ENCODE measurements around the gene MEF2C. TPM values are rescaled to one million over a fixed set of nuclear protein-coding genes. Genes with fewer than 3 reads are reported as not detected.
"Not testable (repeated sequence)": the region's sequence is repeated elsewhere in the genome, so short reads cannot be mapped to it uniquely, and the experiment has no call there.

MEF2C gene
- total RNA-seq, 2 donors from 2014 or later: 13.9 to 44.0 TPM

DNA sequence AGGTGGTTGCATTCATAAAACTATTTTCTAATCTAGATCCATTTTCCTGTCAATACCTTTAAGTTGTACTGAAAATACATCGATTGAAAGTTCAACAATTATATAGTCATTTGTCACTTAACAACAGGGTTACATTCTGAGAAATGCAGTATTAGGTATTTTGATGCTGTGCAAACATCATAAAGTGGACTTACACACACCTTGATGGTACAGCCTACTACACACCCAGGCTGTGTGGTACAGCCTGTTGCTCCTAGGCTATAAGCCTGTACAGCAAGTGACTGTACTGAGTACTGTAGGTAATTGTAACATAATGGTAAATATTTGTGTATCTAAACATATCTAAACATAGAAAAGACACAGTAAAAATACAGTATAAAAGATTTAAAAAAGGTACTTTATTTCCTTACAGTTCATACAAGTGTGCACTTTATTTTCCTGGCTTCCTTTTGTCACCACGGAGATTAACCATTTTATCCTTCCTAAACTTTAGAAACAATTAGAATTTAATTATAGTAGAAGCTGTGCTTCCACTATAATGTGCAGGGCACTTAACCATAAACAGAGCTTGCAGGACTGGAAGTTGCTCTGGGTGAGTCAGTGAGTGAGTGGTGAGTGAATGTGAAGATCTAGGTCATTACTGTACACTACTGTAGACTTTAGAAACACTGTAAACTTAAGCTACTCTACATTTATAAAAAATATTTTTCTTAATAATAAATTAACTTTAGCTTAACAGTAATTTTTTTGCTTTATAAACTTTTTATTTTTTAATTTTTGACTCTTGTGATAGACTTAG is 42.9 kb upstream of the MEF2C start:
- Histone ChIP-seq H3K27ac (no peak overlapping the region), H3K27me3 (replicated peaks; ENCODE audit: insufficient read depth) (no peaks in the 10 kb centered on the region), H3K4me1 (replicated peaks) (no peaks in the 10 kb centered on the region), H3K36me3 (no peaks in the 10 kb centered on the region), H3K4me3 (no peak overlapping the region), H3K9me3 (no peaks in the 10 kb centered on the region)
- intact Hi-C loops (cut with DNase I): no loop called here
- TF ChIP-seq POLR2AphosphoS5 (IDR thresholded peaks at IDR 0.05) (no peak), POLR2A (IDR thresholded peaks at IDR 0.05) (no peak)
- TF ChIP-seq, protein P1, sequence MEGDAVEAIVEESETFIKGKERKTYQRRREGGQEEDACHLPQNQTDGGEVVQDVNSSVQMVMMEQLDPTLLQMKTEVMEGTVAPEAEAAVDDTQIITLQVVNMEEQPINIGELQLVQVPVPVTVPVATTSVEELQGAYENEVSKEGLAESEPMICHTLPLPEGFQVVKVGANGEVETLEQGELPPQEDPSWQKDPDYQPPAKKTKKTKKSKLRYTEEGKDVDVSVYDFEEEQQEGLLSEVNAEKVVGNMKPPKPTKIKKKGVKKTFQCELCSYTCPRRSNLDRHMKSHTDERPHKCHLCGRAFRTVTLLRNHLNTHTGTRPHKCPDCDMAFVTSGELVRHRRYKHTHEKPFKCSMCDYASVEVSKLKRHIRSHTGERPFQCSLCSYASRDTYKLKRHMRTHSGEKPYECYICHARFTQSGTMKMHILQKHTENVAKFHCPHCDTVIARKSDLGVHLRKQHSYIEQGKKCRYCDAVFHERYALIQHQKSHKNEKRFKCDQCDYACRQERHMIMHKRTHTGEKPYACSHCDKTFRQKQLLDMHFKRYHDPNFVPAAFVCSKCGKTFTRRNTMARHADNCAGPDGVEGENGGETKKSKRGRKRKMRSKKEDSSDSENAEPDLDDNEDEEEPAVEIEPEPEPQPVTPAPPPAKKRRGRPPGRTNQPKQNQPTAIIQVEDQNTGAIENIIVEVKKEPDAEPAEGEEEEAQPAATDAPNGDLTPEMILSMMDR (IDR thresholded peaks at IDR 0.05): no peak
- no peak for DNase-seq (ENCODE audit: low spot score)
- 54% methylated on average over 2 of the region's 2 CpGs for WGBS

DNA sequence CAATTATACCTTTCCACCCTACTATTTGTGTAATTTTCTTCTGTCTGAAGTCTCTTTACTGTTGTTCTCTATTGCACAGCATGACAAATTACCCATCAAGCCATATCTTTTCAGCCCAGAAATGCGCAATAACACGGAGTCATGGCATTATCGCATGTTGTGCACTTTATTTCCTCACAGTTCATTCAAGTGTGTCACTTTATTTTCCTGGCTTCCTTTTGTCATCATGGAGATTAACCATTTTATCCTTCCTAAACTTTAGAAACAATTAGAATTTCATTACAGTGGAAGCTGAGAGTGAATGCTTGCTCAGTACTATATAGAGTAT is 41.3 kb upstream of the MEF2C start:
- no peaks in the 10 kb centered on the region for H3K27me3 ChIP-seq (replicated peaks; ENCODE audit: insufficient read depth)
- H3K4me1 ChIP-seq (replicated peaks): no peaks in the 10 kb centered on the region
- H3K36me3 ChIP-seq: no peaks in the 10 kb centered on the region
- no peak overlapping the region for H3K27ac ChIP-seq
- H3K4me3 ChIP-seq: no peak overlapping the region
- TF ChIP-seq POLR2AphosphoS5 (IDR thresholded peaks at IDR 0.05) (no peak), POLR2A (IDR thresholded peaks at IDR 0.05) (no peak)
- TF ChIP-seq, protein P1 (IDR thresholded peaks at IDR 0.05): no peak
- intact Hi-C loops (cut with DNase I): no loop called here
- WGBS: 86% methylated on average over 3 of the region's 3 CpGs
- no peak for DNase-seq (ENCODE audit: low spot score)
- no peaks in the 10 kb centered on the region for H3K9me3 ChIP-seq

DNA sequence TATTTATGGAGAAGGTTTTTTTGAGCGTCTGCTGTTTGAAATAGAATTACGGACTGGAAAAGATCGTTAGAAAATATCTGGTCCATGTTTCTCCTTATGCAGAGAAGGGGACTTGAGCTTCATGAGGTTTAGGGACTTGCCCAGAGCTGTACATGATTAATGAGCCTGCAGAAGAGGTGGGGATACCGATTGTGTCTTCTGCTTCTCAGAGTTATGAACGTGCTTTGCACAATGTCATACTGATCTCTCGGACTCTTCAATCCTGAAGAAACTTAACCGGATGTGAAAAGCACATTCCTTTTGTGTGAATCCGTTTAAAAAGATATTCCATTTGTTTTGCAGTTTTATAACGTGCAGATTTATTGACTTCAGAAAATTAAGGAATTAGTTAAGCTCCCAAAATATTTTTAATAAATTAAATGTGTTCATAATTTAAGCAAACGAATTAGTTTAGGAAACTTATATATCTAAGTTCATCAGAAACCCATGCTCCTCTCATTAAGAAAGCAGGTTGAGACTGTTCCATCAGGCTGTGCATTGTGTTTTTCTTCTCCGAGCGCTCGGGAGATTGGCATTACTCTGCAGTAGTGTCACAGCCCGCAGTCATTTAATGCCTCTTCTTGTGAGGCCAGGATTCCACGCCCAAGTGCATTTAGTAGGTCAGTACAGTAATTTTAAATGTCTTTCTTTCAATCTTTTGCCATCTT is 40.8 kb upstream of the MEF2C start:
- no peaks in the 10 kb centered on the region for H3K4me1 ChIP-seq (replicated peaks)
- WGBS: 86% methylated on average over 15 of the region's 15 CpGs
- no peak for DNase-seq (ENCODE audit: low spot score)
- intact Hi-C loops (cut with DNase I): no loop called here
- H3K36me3 ChIP-seq: no peaks in the 10 kb centered on the region
- TF ChIP-seq POLR2A (IDR thresholded peaks at IDR 0.05) (no peak), POLR2AphosphoS5 (IDR thresholded peaks at IDR 0.05) (no peak)
- TF ChIP-seq, protein P1 (IDR thresholded peaks at IDR 0.05): no peak
- H3K9me3 ChIP-seq: no peaks in the 10 kb centered on the region
- H3K27me3 ChIP-seq (replicated peaks; ENCODE audit: insufficient read depth): no peaks in the 10 kb centered on the region
- no peak overlapping the region for H3K4me3 ChIP-seq
- no peak overlapping the region for H3K27ac ChIP-seq

- H3K4me1 ChIP-seq (replicated peaks); intact Hi-C loops (cut with DNase I); H3K4me3 ChIP-seq; H3K27ac ChIP-seq; H3K27me3 ChIP-seq (replicated peaks; ENCODE audit: insufficient read depth); DNase-seq (ENCODE audit: low spot score); H3K9me3 ChIP-seq; H3K36me3 ChIP-seq: not testable (repeated sequence)
- WGBS: 98% methylated on average over 2 of the region's 2 CpGs
These were observed 29.8 kb upstream of the MEF2C start for GRCh38 chr5:88912743-88913142.

DNA sequence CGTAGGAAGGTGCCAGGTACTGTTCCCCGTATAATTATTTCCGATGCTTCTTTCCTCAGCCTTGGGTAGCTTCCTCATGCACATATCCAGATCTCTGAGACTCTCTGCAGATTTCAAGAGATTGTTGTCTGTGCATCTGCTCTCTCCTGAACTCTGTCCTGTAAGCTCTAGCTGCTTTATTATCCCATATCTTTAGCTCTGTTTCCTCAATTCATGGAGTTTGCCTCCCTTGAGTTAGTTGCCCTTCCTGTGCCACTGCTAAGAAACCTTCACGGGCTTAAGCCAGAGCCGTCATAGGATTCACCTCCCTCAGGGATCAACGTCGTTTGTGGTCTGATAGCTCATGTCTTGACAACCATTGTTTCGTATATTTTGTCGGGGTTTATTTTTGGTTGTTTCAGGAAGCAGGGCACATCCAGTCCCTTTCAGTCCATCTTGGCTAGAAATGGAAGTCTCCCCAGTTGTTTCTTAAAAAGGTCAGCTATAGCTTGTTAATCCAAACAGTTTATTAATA is 28.1 kb upstream of the MEF2C start:
- H3K27ac ChIP-seq; intact Hi-C loops (cut with DNase I); H3K36me3 ChIP-seq; H3K27me3 ChIP-seq (replicated peaks; ENCODE audit: insufficient read depth); H3K9me3 ChIP-seq; H3K4me1 ChIP-seq (replicated peaks); DNase-seq (ENCODE audit: low spot score); H3K4me3 ChIP-seq: not testable (repeated sequence)
- 89% methylated on average over 9 of the region's 9 CpGs for WGBS

- H3K36me3 ChIP-seq; H3K9me3 ChIP-seq; H3K4me3 ChIP-seq; H3K27me3 ChIP-seq (replicated peaks; ENCODE audit: insufficient read depth); intact Hi-C loops (cut with DNase I); H3K4me1 ChIP-seq (replicated peaks); H3K27ac ChIP-seq; DNase-seq (ENCODE audit: low spot score): not testable (repeated sequence)
- 75% methylated on average over 2 of the region's 2 CpGs for WGBS
These were observed 21.5 kb upstream of the MEF2C start for GRCh38 chr5:88904478-88904877.

- intact Hi-C loops (cut with DNase I); H3K27ac ChIP-seq; DNase-seq (ENCODE audit: low spot score); H3K4me1 ChIP-seq (replicated peaks); H3K36me3 ChIP-seq; H3K9me3 ChIP-seq; H3K27me3 ChIP-seq (replicated peaks; ENCODE audit: insufficient read depth); H3K4me3 ChIP-seq: not testable (repeated sequence)
- 40% methylated on average over 1 of the region's 8 CpGs for WGBS
These were observed 21.0 kb upstream of the MEF2C start for GRCh38 chr5:88903966-88904365.

- H3K4me3 ChIP-seq; H3K27me3 ChIP-seq (replicated peaks; ENCODE audit: insufficient read depth); H3K4me1 ChIP-seq (replicated peaks); H3K9me3 ChIP-seq; intact Hi-C loops (cut with DNase I); H3K36me3 ChIP-seq; H3K27ac ChIP-seq; DNase-seq (ENCODE audit: low spot score): not testable (repeated sequence)
These were observed 18.1 kb upstream of the MEF2C start for GRCh38 chr5:88901077-88901476.
